ENCODE results near the gene NES.

Gene NES

GRCh38 chr1:156698995-156699394 is 21.8 kb upstream of the NES start:
- H3K9ac ChIP-seq (ENCODE audit: low read length), result no peak overlapping the region
- peaks cover 7% of the 10 kb centered on the region; the same call in 1 of the 2 replicates for H3K27me3 ChIP-seq (ENCODE audit: insufficient read depth, low read length)
- H2AFZ ChIP-seq (ENCODE audit: low read length), result no peak overlapping the region
- H3K36me3 ChIP-seq (ENCODE audit: insufficient read depth, low read length), result no peaks in the 10 kb centered on the region
- no peaks in the 10 kb centered on the region for H3K79me2 ChIP-seq (ENCODE audit: insufficient read depth, low read length)
- H3K9me3 ChIP-seq (ENCODE audit: low read length), result no peaks in the 10 kb centered on the region
- H3K27ac ChIP-seq (ENCODE audit: low read depth, low read length, poor library complexity, severe bottlenecking), result no peak overlapping the region
- no peak overlapping the region for H3K4me3 ChIP-seq (ENCODE audit: low read depth, low read length, poor library complexity, severe bottlenecking)
- TF ChIP-seq CTCF (IDR thresholded peaks at IDR 0.05; ENCODE audit: low read length) (no peak), EZH2 (IDR thresholded peaks at IDR 0.05; ENCODE audit: borderline replicate concordance, low read length) (no peak)
- no peaks in the 10 kb centered on the region for H3K4me1 ChIP-seq (ENCODE audit: insufficient read depth, low read length, severe bottlenecking)
- no peaks in the 10 kb centered on the region for H3K9me2 ChIP-seq (ENCODE audit: low read depth, low read length)
- no peaks in the 10 kb centered on the region for H3F3A ChIP-seq (ENCODE audit: insufficient read depth, low read length)
- H4K20me1 ChIP-seq (ENCODE audit: insufficient read depth, low read length), result no peaks in the 10 kb centered on the region
- H3K4me2 ChIP-seq (ENCODE audit: low read length), result no peak overlapping the region

- no peaks in the 10 kb centered on the region for H3K9me2 ChIP-seq (ENCODE audit: low read depth, low read length)
- H3K27ac ChIP-seq (ENCODE audit: low read depth, low read length, poor library complexity, severe bottlenecking), result no peak overlapping the region
- H3K4me3 ChIP-seq (ENCODE audit: low read depth, low read length, poor library complexity, severe bottlenecking), result no peak overlapping the region
- no peak overlapping the region for H3K9ac ChIP-seq (ENCODE audit: low read length)
- TF ChIP-seq EZH2 (IDR thresholded peaks at IDR 0.05; ENCODE audit: borderline replicate concordance, low read length) (no peak), CTCF (IDR thresholded peaks at IDR 0.05; ENCODE audit: low read length) (no peak)
- no peaks in the 10 kb centered on the region for H3K4me1 ChIP-seq (ENCODE audit: insufficient read depth, low read length, severe bottlenecking)
- no peaks in the 10 kb centered on the region for H3K36me3 ChIP-seq (ENCODE audit: insufficient read depth, low read length)
- H4K20me1 ChIP-seq (ENCODE audit: insufficient read depth, low read length), result no peaks in the 10 kb centered on the region
- H3K9me3 ChIP-seq (ENCODE audit: low read length), result no peaks in the 10 kb centered on the region
- no peak overlapping the region for H2AFZ ChIP-seq (ENCODE audit: low read length)
- no peak overlapping the region for H3K4me2 ChIP-seq (ENCODE audit: low read length)
- H3K27me3 ChIP-seq (ENCODE audit: insufficient read depth, low read length), result 0 out of 2 replicates have a peak, but pooled peaks cover 3% of the 10 kb centered on the region
- no peaks in the 10 kb centered on the region for H3K79me2 ChIP-seq (ENCODE audit: insufficient read depth, low read length)
- no peaks in the 10 kb centered on the region for H3F3A ChIP-seq (ENCODE audit: insufficient read depth, low read length)
Observed at GRCh38 chr1:156697481-156697880, 20.3 kb upstream of the NES start.

- no peaks in the 10 kb centered on the region for H3K9me3 ChIP-seq (ENCODE audit: low read length)
- H3K27ac ChIP-seq (ENCODE audit: low read depth, low read length, poor library complexity, severe bottlenecking), result no peak overlapping the region
- H3K79me2 ChIP-seq (ENCODE audit: insufficient read depth, low read length), result no peaks in the 10 kb centered on the region
- no peak for TF ChIP-seq CTCF (IDR thresholded peaks at IDR 0.05; ENCODE audit: low read length)
- no peak overlapping the region for H2AFZ ChIP-seq (ENCODE audit: low read length)
- H3K4me3 ChIP-seq (ENCODE audit: low read depth, low read length, poor library complexity, severe bottlenecking), result no peak overlapping the region
- no peaks in the 10 kb centered on the region for H3K4me1 ChIP-seq (ENCODE audit: insufficient read depth, low read length, severe bottlenecking)
- no peaks in the 10 kb centered on the region for H4K20me1 ChIP-seq (ENCODE audit: insufficient read depth, low read length)
- 0 out of 2 replicates have a peak, but pooled peaks cover 6% of the 10 kb centered on the region for H3K27me3 ChIP-seq (ENCODE audit: insufficient read depth, low read length)
- H3K36me3 ChIP-seq (ENCODE audit: insufficient read depth, low read length), result no peaks in the 10 kb centered on the region
- no peak overlapping the region for H3K9ac ChIP-seq (ENCODE audit: low read length)
- H3K4me2 ChIP-seq (ENCODE audit: low read length), result no peak overlapping the region
- H3K9me2 ChIP-seq (ENCODE audit: low read depth, low read length), result no peaks in the 10 kb centered on the region
- H3F3A ChIP-seq (ENCODE audit: insufficient read depth, low read length), result no peaks in the 10 kb centered on the region
Observed at GRCh38 chr1:156696755-156697154, 19.5 kb upstream of the NES start.
